Prostate gland (tissue), 2 donors: Measurements from ENCODE around the gene ADH7. TPM values are rescaled to one million over a fixed set of nuclear protein-coding genes. Genes with fewer than 3 reads are reported as not detected.

Experiments used
- DNase-seq: peaks from one replicate; pipeline ENCODE4 v3.0.0-alpha.2; 2019; ENCODE audit warnings: low spot score
- H3K27ac ChIP-seq, 2 donors: fragments of 200-600 bp; sonication (generic); 2 replicates each; pipeline ENCODE4 v1.5.1; 2017 to 2019
- H3K27me3 ChIP-seq: fragments of 200-600 bp; sonication (generic); replicated peaks from 2 replicates; pipeline ENCODE4 v1.5.1; 2019; ENCODE audit not compliant: insufficient read depth
- H3K36me3 ChIP-seq, 2 donors: fragments of 200-600 bp; sonication (generic); 1 replicate in 1 of 2; 2 replicates in 1 of 2; pipeline versions ENCODE4 v1.5.1 to v1.8.1; 2017 to 2019
- H3K4me1 ChIP-seq: fragments of 200-600 bp; sonication (generic); replicated peaks from 2 replicates; pipeline ENCODE4 v1.5.1; 2019
- H3K4me3 ChIP-seq, 2 donors: fragments of 200-600 bp; sonication (generic); 2 replicates each; pipeline ENCODE4 v1.5.1; 2017 to 2019
- H3K9me3 ChIP-seq: fragments of 200-600 bp; sonication (generic); 2 replicates; pipeline ENCODE4 v1.5.1; 2017
- CTCF ChIP-seq, 4 experiments: fragments of 200-600 bp in 2 of 4; fragments of 450-650 bp in 2 of 4; sonication (generic) in 2 of 4; IDR thresholded peaks; 1 replicate in 3 of 4; 2 replicates in 1 of 4; pipeline ENCODE4 v1.5.1; 2016 to 2019; ENCODE audit warnings: antibody characterized with exemption in 4 of 4, mild to moderate bottlenecking in 2 of 4, moderate library complexity in 2 of 4
- POLR2A ChIP-seq: fragments of 450-650 bp; IDR thresholded peaks from one replicate; pipeline ENCODE4 v1.6.1; 2016; ENCODE audit warnings: antibody characterized with exemption, mild to moderate bottlenecking
- POLR2AphosphoS5 ChIP-seq: sonication (generic); formaldehyde crosslinking; IDR thresholded peaks from one replicate; pipeline ENCODE4 v1.6.1; 2017; ENCODE audit warnings: antibody characterized with exemption
- WGBS: methylation state at CpG from one replicate; pipeline ENCODE4 v1.1.5; 2018; 5-methylcytosine and 5-hydroxymethylcytosine counted together
- intact Hi-C: fragments of 100-400 bp; cut with DNase I; formaldehyde crosslinking; loops from one replicate; pipeline ENCODE4 v1.14.2; 2022
- total RNA-seq, 2 donors: library from RNA; depleted of rRNA; stranded (reverse); fragments of >200 nt; gene quantifications; one replicate each; pipeline ENCODE4 v1.1.0, GENCODE V29; 2016

The ADH7 gene
- total RNA-seq, 2 donors from 2014 or later, result 0.64 TPM; not detected in 1

GRCh38 chr4:99400831-99401230 lies 34.3 kb downstream of the ADH7 start:
- intact Hi-C loops, result loop anchor here (5.0 kb wide), 1 partner anchor 99 kb away; no protein-coding TSS in a partner anchor
- Histone ChIP-seq H3K9me3 (no peaks in the 10 kb centered on the region), H3K27me3 (no peaks in the 10 kb centered on the region), H3K4me3 (no peak overlapping the region), H3K27ac (no peak overlapping the region), H3K4me1 (no peaks in the 10 kb centered on the region), H3K36me3 (no peaks in the 10 kb centered on the region)
- no peak for DNase-seq
- TF ChIP-seq POLR2A (no peak), CTCF (IDR thresholded peaks at IDR 0.05) (no peak), POLR2AphosphoS5 (no peak)

- no peaks in the 10 kb centered on the region for H3K27me3 ChIP-seq
- no peak for DNase-seq
- H3K27ac ChIP-seq, result no peak overlapping the region
- intact Hi-C loops, result no loop called here
- H3K9me3 ChIP-seq, result no peaks in the 10 kb centered on the region
- no peaks in the 10 kb centered on the region for H3K36me3 ChIP-seq
- H3K4me3 ChIP-seq, result no peak overlapping the region
- TF ChIP-seq POLR2AphosphoS5 (no peak), CTCF (IDR thresholded peaks at IDR 0.05) (no peak), POLR2A (no peak)
- H3K4me1 ChIP-seq, result no peaks in the 10 kb centered on the region
- WGBS, result 33% methylated on average over 1 of the region's 1 CpG
Measured at GRCh38 chr4:99399017-99399416, 36.1 kb downstream of the ADH7 start.

- no peak for DNase-seq
- H3K4me3 ChIP-seq, result no peak overlapping the region
- TF ChIP-seq POLR2A (no peak), POLR2AphosphoS5 (no peak), CTCF (IDR thresholded peaks at IDR 0.05) (no peak)
- H3K27ac ChIP-seq, result peak overlapping the region in 1 of 2 donors; percentile 38
- WGBS, result 65% methylated on average over 3 of the region's 3 CpGs
- H3K9me3 ChIP-seq, result no peaks in the 10 kb centered on the region
- no peaks in the 10 kb centered on the region for H3K36me3 ChIP-seq
- intact Hi-C loops, result no loop called here
- no peaks in the 10 kb centered on the region for H3K4me1 ChIP-seq
- no peaks in the 10 kb centered on the region for H3K27me3 ChIP-seq
Measured at GRCh38 chr4:99395595-99396364, 39.4 kb downstream of the ADH7 start.

- no peaks in the 10 kb centered on the region for H3K27me3 ChIP-seq
- H3K36me3 ChIP-seq, result no peaks in the 10 kb centered on the region
- DNase-seq, result no peak
- H3K27ac ChIP-seq, result peak overlapping the region in 1 of 2 donors; percentile 38
- TF ChIP-seq POLR2AphosphoS5, result no peak
- no peak for TF ChIP-seq POLR2A
- TF ChIP-seq CTCF (IDR thresholded peaks at IDR 0.05), result no peak
- no peaks in the 10 kb centered on the region for H3K4me1 ChIP-seq
- intact Hi-C loops, result no loop called here
- H3K4me3 ChIP-seq, result no peak overlapping the region
- no peaks in the 10 kb centered on the region for H3K9me3 ChIP-seq
Measured at GRCh38 chr4:99394896-99395295, 40.2 kb downstream of the ADH7 start.

GRCh38 chr4:99390055-99390454 lies 45.1 kb downstream of the ADH7 start:
- Histone ChIP-seq H3K27ac (no peak overlapping the region), H3K4me3 (no peak overlapping the region), H3K4me1 (no peaks in the 10 kb centered on the region), H3K27me3 (no peaks in the 10 kb centered on the region), H3K9me3 (no peaks in the 10 kb centered on the region), H3K36me3 (no peaks in the 10 kb centered on the region)
- no peak for DNase-seq
- intact Hi-C loops, result no loop called here
- no peak for TF ChIP-seq POLR2AphosphoS5
- no peak for TF ChIP-seq CTCF (IDR thresholded peaks at IDR 0.05)
- TF ChIP-seq POLR2A, result no peak
- WGBS, result 86% methylated on average over 1 of the region's 1 CpG
